HEK293 (cell line): Measurements from ENCODE around the gene BORCS5.

Experiments
- CTCF ChIA-PET: fragments of 350-600 bp; formaldehyde crosslinking; extraction: SDS; loops from one replicate; lab custom pipeline; 2021; ENCODE audit warnings: antibody characterized with exemption; lab: Yijun Ruan, JAX
- POLR2A ChIA-PET: fragments of 300-600 bp; formaldehyde crosslinking; extraction: SDS; loops from one replicate; lab custom pipeline; 2020; ENCODE audit warnings: antibody characterized with exemption, inconsistent platforms; lab: Yijun Ruan, JAX
- H3K27ac ChIP-seq: fragments of 200-500 bp; sonication (Bioruptor generic); 2 replicates; pipeline ENCODE4 v1.5.1; 2014; ENCODE audit warnings: low read depth, low read length, control low read depth, inconsistent platforms; ENCODE audit errors: extremely low read depth
- H3K36me3 ChIP-seq, 2 experiments: fragments of 200-500 bp in 1 of 2; sonication (Bioruptor generic) in 1 of 2; 1 replicate in 1 of 2; 2 replicates in 1 of 2; pipeline ENCODE4 v1.5.1; 2014 to 2017; ENCODE audit warnings: inconsistent platforms in 2 of 2, low read length in 2 of 2; ENCODE audit not compliant: control insufficient read depth in 2 of 2, insufficient read depth in 1 of 2
- H3K4me1 ChIP-seq: fragments of 200-500 bp; sonication (Bioruptor generic); 2 replicates; pipeline ENCODE4 v1.5.1; 2014; ENCODE audit warnings: mild to moderate bottlenecking, low read length, inconsistent platforms; ENCODE audit not compliant: control insufficient read depth, insufficient read depth
- H3K4me3 ChIP-seq: 2 replicates; pipeline ENCODE4 v1.5.1; 2011; ENCODE audit warnings: low read depth, mild to moderate bottlenecking, control low read depth, low read length, moderate library complexity
- H3K9me3 ChIP-seq: fragments of 200-500 bp; sonication (Bioruptor generic); 2 replicates; pipeline ENCODE4 v1.5.1; 2014; ENCODE audit warnings: low read depth, low read length, inconsistent platforms; ENCODE audit not compliant: control insufficient read depth, insufficient read depth
- MYNN ChIP-seq: fragments of 450-650 bp; formaldehyde crosslinking; IDR thresholded peaks from 2 replicates; pipeline ENCODE4 v1.5.1; 2016; ENCODE audit warnings: missing biosample characterization, missing genetic modification characterization, borderline replicate concordance
- PRDM10 ChIP-seq: fragments of 450-650 bp; formaldehyde crosslinking; IDR thresholded peaks from 2 replicates; pipeline ENCODE4 v1.5.1; 2016; ENCODE audit warnings: missing biosample characterization, missing genetic modification characterization
- PRDM4 ChIP-seq: fragments of 450-650 bp; formaldehyde crosslinking; IDR thresholded peaks from 2 replicates; pipeline ENCODE4 v1.5.1; 2017; ENCODE audit warnings: missing biosample characterization, missing genetic modification characterization
- PRDM6 ChIP-seq: fragments of 450-650 bp; formaldehyde crosslinking; IDR thresholded peaks from 2 replicates; pipeline ENCODE4 v1.5.1; 2017; ENCODE audit warnings: missing biosample characterization, missing genetic modification characterization
- SCRT1 ChIP-seq: fragments of 450-650 bp; formaldehyde crosslinking; IDR thresholded peaks from 2 replicates; pipeline ENCODE4 v1.5.1; 2016; ENCODE audit warnings: missing biosample characterization, missing genetic modification characterization, borderline replicate concordance
- WT1 ChIP-seq: fragments of 450-650 bp; formaldehyde crosslinking; IDR thresholded peaks from 2 replicates; pipeline ENCODE4 v1.5.1; 2016; ENCODE audit warnings: missing biosample characterization, missing genetic modification characterization
- ZEB2 ChIP-seq: fragments of 450-650 bp; formaldehyde crosslinking; IDR thresholded peaks from 2 replicates; pipeline ENCODE4 v1.5.1; 2016; ENCODE audit warnings: missing biosample characterization, missing genetic modification characterization
- ZFP69B ChIP-seq: fragments of 450-650 bp; formaldehyde crosslinking; IDR thresholded peaks from 2 replicates; pipeline ENCODE4 v1.5.1; 2016; ENCODE audit warnings: missing biosample characterization, missing genetic modification characterization
- ZNF157 ChIP-seq: fragments of 450-650 bp; formaldehyde crosslinking; IDR thresholded peaks from 2 replicates; pipeline ENCODE4 v1.5.1; 2016; ENCODE audit warnings: missing biosample characterization, missing genetic modification characterization
- ZNF175 ChIP-seq: fragments of 450-650 bp; formaldehyde crosslinking; IDR thresholded peaks from 2 replicates; pipeline ENCODE4 v1.5.1; 2016; ENCODE audit warnings: missing biosample characterization, missing genetic modification characterization
- ZNF184 ChIP-seq: fragments of 450-650 bp; IDR thresholded peaks from 2 replicates; pipeline ENCODE4 v1.5.1; 2018; ENCODE audit warnings: missing biosample characterization, mild to moderate bottlenecking, missing genetic modification characterization
- ZNF248 ChIP-seq: fragments of 450-650 bp; formaldehyde crosslinking; IDR thresholded peaks from 2 replicates; pipeline ENCODE4 v1.5.1; 2017; ENCODE audit warnings: missing biosample characterization, missing genetic modification characterization
- ZNF362 ChIP-seq: fragments of 450-650 bp; formaldehyde crosslinking; IDR thresholded peaks from 2 replicates; pipeline ENCODE4 v1.5.1; 2016; ENCODE audit warnings: missing biosample characterization, missing genetic modification characterization
- ZNF473 ChIP-seq: fragments of 450-650 bp; formaldehyde crosslinking; IDR thresholded peaks from 2 replicates; pipeline ENCODE4 v1.5.1; 2017; ENCODE audit warnings: missing biosample characterization, missing genetic modification characterization
- ZNF555 ChIP-seq: fragments of 450-650 bp; formaldehyde crosslinking; conservative IDR thresholded peaks from 2 replicates; pipeline ENCODE4 v1.5.1; 2017; ENCODE audit warnings: missing biosample characterization, mild to moderate bottlenecking, missing genetic modification characterization, inconsistent platforms
- ZNF561 ChIP-seq: fragments of 450-650 bp; IDR thresholded peaks from 2 replicates; pipeline ENCODE4 v1.5.1; 2018; ENCODE audit warnings: missing biosample characterization, missing genetic modification characterization, borderline replicate concordance
- ZNF571 ChIP-seq: fragments of 450-650 bp; formaldehyde crosslinking; IDR thresholded peaks from 2 replicates; pipeline ENCODE4 v1.5.0; 2017; ENCODE audit warnings: missing biosample characterization, missing genetic modification characterization
- ZNF837 ChIP-seq: fragments of 450-650 bp; formaldehyde crosslinking; IDR thresholded peaks from 2 replicates; pipeline ENCODE4 v1.5.1; 2016; ENCODE audit warnings: missing biosample characterization, missing genetic modification characterization
- ZSCAN30 ChIP-seq: fragments of 450-650 bp; IDR thresholded peaks from 2 replicates; pipeline ENCODE4 v1.5.1; 2018; ENCODE audit warnings: missing biosample characterization, mild to moderate bottlenecking, missing genetic modification characterization, moderate library complexity
- ZSCAN4 ChIP-seq: fragments of 450-650 bp; formaldehyde crosslinking; IDR thresholded peaks from 2 replicates; pipeline ENCODE4 v1.5.1; 2017; ENCODE audit warnings: missing biosample characterization, missing genetic modification characterization
- TF ChIP-seq, protein P1 (sequence below): fragments of 450-650 bp; formaldehyde crosslinking; IDR thresholded peaks from 2 replicates; pipeline ENCODE4 v1.5.1; 2016; ENCODE audit warnings: missing biosample characterization, missing genetic modification characterization

BORCS5 gene

DNA sequence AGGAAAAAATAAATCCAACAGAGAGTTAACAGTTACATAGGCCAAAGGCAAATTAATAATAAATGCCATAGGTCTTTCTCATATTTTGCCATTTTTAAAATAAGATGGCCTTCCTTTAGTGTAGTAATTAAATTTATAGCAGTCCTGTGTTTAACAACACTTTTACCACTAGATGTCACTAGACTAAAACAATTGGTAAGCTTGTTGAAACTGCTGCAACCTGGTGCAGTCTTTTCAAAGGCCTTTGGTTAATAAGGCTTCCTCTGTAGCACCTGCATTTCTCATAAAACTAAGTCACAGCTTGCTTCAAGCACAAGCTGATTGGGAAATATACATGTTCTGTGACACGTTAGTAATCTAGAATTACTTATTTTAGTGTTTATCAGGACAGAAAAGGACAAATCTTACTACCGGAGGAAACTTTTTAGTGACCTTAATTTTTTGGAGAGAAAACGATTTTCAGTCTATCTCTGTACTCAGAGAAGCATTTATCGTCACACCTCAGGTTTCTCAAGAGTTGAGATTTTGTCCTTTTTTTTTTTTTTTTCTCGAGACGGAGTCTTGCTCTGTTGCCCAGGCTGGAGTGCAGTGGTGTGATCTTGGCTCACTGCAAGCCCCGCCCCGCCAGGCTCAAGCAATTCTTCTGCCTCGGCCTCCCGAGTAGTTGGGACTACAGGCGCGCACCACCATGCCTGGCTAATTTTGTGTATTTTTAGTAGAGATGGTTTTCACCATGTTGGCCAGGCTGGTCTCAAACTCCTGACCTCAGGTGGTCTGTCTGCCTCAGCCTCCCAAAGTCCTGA, 20.0 kb downstream of the BORCS5 start (continued):
- TF ChIP-seq ZNF837 (tag by site-specific recombination): no peak
- TF ChIP-seq ZSCAN4 (tag by site-specific recombination): no peak
- TF ChIP-seq ZSCAN30 (tag by site-specific recombination): peak; percentile 79; the same call in 1 of the 2 replicates
- no peak for TF ChIP-seq ZNF473
- peak; percentile 14; the same call in 1 of the 2 replicates for TF ChIP-seq PRDM6
- TF ChIP-seq ZEB2: 0 out of 2 replicates have a peak, but pooled peaks have one; percentile 30
- TF ChIP-seq ZNF157: no peak
- TF ChIP-seq PRDM4 (tag by site-specific recombination): 0 out of 2 replicates have a peak, but pooled peaks have one; percentile 37
- TF ChIP-seq ZNF184 (tag by site-specific recombination): 0 out of 2 replicates have a peak, but pooled peaks have one; percentile 46
- 0 out of 2 replicates have a peak, but pooled peaks have one; percentile 29 for TF ChIP-seq SCRT1 (tag by site-specific recombination)
- peak; percentile 18; the same call in 1 of the 2 replicates for TF ChIP-seq ZNF561 (tag by site-specific recombination)

DNA sequence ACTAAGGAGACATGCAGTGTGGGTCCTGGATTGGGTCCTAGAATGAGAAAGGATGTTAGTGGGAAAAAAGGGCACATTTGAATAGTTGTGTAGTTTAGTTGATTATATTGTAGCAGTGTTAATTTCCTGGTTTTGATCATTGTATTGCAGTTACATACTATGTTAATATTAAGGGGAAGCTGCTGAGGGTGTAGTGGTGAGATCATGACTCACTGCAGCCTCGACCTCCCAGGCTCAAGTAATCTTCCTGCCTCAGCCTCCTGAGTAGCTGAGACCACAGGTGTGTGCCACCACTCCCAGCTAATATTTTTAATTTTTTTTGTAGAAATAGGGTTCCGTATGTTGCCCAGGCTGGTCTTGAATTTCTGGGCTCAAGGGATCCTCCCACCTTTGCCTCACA, 21.7 kb downstream of the BORCS5 start:
- H3K36me3 ChIP-seq: no peaks in the 10 kb centered on the region; a peak in 1 of 3 replicates
- no peaks in the 10 kb centered on the region for H3K4me1 ChIP-seq
- no peak overlapping the region for H3K27ac ChIP-seq
- POLR2A ChIA-PET: interaction anchor here (1.1 kb wide), 1 partner anchor 13 kb away, joined by 5 read pairs; no protein-coding TSS in a partner anchor
- CTCF ChIA-PET: interaction anchor here (0.6 to 4.4 kb wide), 3 partner anchors 241 to 325 kb away, joined by 3 to 26 read pairs (median 8); no protein-coding TSS in a partner anchor
- no peak overlapping the region for H3K4me3 ChIP-seq
- no peaks in the 10 kb centered on the region for H3K9me3 ChIP-seq
- TF ChIP-seq, protein P1, sequence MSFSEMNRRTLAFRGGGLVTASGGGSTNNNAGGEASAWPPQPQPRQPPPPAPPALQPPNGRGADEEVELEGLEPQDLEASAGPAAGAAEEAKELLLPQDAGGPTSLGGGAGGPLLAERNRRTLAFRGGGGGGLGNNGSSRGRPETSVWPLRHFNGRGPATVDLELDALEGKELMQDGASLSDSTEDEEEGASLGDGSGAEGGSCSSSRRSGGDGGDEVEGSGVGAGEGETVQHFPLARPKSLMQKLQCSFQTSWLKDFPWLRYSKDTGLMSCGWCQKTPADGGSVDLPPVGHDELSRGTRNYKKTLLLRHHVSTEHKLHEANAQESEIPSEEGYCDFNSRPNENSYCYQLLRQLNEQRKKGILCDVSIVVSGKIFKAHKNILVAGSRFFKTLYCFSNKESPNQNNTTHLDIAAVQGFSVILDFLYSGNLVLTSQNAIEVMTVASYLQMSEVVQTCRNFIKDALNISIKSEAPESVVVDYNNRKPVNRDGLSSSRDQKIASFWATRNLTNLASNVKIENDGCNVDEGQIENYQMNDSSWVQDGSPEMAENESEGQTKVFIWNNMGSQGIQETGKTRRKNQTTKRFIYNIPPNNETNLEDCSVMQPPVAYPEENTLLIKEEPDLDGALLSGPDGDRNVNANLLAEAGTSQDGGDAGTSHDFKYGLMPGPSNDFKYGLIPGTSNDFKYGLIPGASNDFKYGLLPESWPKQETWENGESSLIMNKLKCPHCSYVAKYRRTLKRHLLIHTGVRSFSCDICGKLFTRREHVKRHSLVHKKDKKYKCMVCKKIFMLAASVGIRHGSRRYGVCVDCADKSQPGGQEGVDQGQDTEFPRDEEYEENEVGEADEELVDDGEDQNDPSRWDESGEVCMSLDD (tag by site-specific recombination): no peak
- TF ChIP-seq ZNF555 (tag by site-specific recombination): no peak
- no peak for TF ChIP-seq ZNF571 (tag by site-specific recombination)
- no peak for TF ChIP-seq ZNF175 (tag by site-specific recombination)
- no peak for TF ChIP-seq MYNN
- no peak for TF ChIP-seq PRDM10 (tag by site-specific recombination)
- no peak for TF ChIP-seq ZNF362 (tag by site-specific recombination)
- no peak for TF ChIP-seq ZNF248
- TF ChIP-seq WT1: no peak
- TF ChIP-seq ZFP69B: no peak
